Parathyroid adenoma (tissue), 2 donors: Measurements from ENCODE around the gene GRM8.

Experiments used
- H2AFZ ChIP-seq: fragments of 300-600 bp; sonication (generic); one replicate; pipeline ENCODE4 v1.7.0; 2017; ENCODE audit warnings: antibody characterized with exemption, mild to moderate bottlenecking
- H3K27ac ChIP-seq: fragments of 300-600 bp; sonication (generic); one replicate; pipeline ENCODE4 v1.7.0; 2017
- H3K27me3 ChIP-seq: fragments of 300-600 bp; sonication (generic); one replicate; pipeline ENCODE4 v1.7.0; 2017; ENCODE audit warnings: low read length; ENCODE audit not compliant: control insufficient read depth, insufficient read depth
- H3K36me3 ChIP-seq: fragments of 300-600 bp; sonication (generic); one replicate; pipeline ENCODE4 v1.7.0; 2017; ENCODE audit warnings: low read length; ENCODE audit not compliant: control insufficient read depth, insufficient read depth
- H3K4me1 ChIP-seq: fragments of 300-600 bp; sonication (generic); one replicate; pipeline ENCODE4 v1.7.0; 2017; ENCODE audit warnings: control low read depth
- H3K4me2 ChIP-seq: fragments of 300-600 bp; sonication (generic); one replicate; pipeline ENCODE4 v1.7.0; 2017; ENCODE audit warnings: low read length
- H3K4me3 ChIP-seq: fragments of 300-600 bp; sonication (generic); one replicate; pipeline ENCODE4 v1.7.0; 2017; ENCODE audit warnings: low read depth, low read length
- H3K79me2 ChIP-seq: fragments of 300-600 bp; sonication (generic); one replicate; pipeline ENCODE4 v1.7.0; 2017; ENCODE audit warnings: control low read depth
- H3K9ac ChIP-seq: fragments of 300-600 bp; sonication (generic); one replicate; pipeline ENCODE4 v1.7.0; 2017; ENCODE audit warnings: mild to moderate bottlenecking
- H3K9me3 ChIP-seq: fragments of 300-600 bp; sonication (generic); one replicate; pipeline ENCODE4 v1.7.0; 2017; ENCODE audit warnings: low read length; ENCODE audit not compliant: control insufficient read depth
- CTCF ChIP-seq: fragments of 300-600 bp; sonication (generic); IDR thresholded peaks from one replicate; pipeline ENCODE4 v1.7.0; 2017; ENCODE audit warnings: antibody characterized with exemption, mild to moderate bottlenecking
- donor health status: primary hyperparathyroidism.

Gene GRM8

DNA sequence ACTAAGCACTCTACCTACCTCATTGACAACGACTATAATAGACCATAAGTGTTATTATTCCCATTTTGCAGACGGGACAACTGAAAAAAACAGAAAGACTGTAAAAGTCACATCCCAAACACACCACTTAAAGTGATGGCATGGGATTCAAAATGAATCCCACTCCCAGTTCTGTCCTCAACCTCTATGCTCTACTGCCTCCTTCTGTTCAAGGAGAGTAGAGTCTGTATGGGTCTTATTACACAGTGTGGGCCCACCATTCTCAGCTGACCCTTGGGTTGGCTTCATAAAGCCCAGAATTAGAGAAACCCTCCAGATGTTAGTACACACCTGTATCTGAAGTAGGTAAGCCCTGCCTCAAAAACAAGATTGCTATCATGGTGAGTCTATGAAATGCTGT is 102.2 kb downstream of the GRM8 start:
- Histone ChIP-seq H3K4me2 (no peak overlapping the region), H3K36me3 (no peaks in the 10 kb centered on the region), H3K27ac (no peak overlapping the region), H3K79me2 (no peaks in the 10 kb centered on the region), H2AFZ (no peak overlapping the region), H3K4me3 (no peak overlapping the region), H3K27me3 (no peaks in the 10 kb centered on the region), H3K9ac (no peak overlapping the region), H3K4me1 (no peaks in the 10 kb centered on the region), H3K9me3 (no peaks in the 10 kb centered on the region)
- TF ChIP-seq CTCF, result no peak

DNA sequence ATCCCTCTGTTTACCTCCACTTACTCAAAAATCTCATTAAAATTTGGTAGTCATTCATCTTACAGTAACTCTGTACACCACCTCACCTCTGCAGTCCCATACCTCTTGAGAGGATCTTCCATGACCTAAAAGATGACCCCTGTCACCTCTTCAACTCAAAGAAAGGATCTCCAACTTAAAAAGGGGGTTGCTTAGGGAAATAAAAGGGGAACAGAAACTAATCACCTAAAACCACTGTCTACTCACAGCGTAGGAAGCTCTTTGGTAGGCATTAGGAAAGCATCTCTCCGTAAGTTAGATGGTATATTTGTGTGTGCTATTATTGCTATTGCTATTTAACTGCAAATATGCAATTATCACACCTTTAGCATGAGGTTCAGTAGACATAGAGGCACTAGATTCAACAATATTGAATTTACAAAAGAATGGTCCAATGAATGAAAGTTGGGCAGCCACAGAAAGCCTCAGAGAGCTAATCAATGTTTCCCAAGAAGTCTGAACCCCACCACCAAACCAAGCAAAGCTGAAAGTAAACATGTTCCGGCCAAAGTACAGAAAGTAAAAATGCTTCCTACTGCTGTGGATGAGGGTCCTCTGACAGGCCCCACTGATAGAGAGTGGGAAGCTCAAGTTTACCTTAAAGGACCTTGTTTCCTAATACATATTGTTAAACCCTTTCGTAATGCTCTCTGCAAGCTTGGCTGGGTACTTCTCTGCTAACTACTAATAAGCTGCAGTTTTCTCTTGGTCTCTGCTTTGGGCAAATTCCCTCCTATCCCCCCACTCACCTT is 105.8 kb downstream of the GRM8 start:
- Histone ChIP-seq H3K36me3 (no peaks in the 10 kb centered on the region), H3K4me3 (no peak overlapping the region), H3K4me1 (no peaks in the 10 kb centered on the region), H3K9me3 (no peaks in the 10 kb centered on the region), H3K9ac (no peak overlapping the region), H3K79me2 (no peaks in the 10 kb centered on the region), H2AFZ (no peak overlapping the region), H3K27me3 (no peaks in the 10 kb centered on the region), H3K4me2 (no peak overlapping the region), H3K27ac (no peak overlapping the region)
- TF ChIP-seq CTCF, result no peak

- Histone ChIP-seq H3K4me2 (no peak overlapping the region), H3K4me1 (peaks cover 6% of the 10 kb centered on the region), H3K27me3 (no peaks in the 10 kb centered on the region), H3K9me3 (no peaks in the 10 kb centered on the region), H3K27ac (no peak overlapping the region), H3K36me3 (no peaks in the 10 kb centered on the region), H3K9ac (no peak overlapping the region), H2AFZ (no peak overlapping the region), H3K4me3 (no peak overlapping the region), H3K79me2 (no peaks in the 10 kb centered on the region)
- TF ChIP-seq CTCF, result no peak
These were observed 115.6 kb downstream of the GRM8 start for GRCh38 chr7:127137146-127137545.

- Histone ChIP-seq H3K9me3 (no peaks in the 10 kb centered on the region), H3K27me3 (no peaks in the 10 kb centered on the region), H3K4me3 (no peak overlapping the region), H3K4me2 (no peak overlapping the region), H3K79me2 (no peaks in the 10 kb centered on the region), H3K27ac (no peak overlapping the region), H3K9ac (no peak overlapping the region), H3K36me3 (no peaks in the 10 kb centered on the region), H2AFZ (no peak overlapping the region), H3K4me1 (peaks cover 6% of the 10 kb centered on the region)
- TF ChIP-seq CTCF, result no peak
These were observed 116.8 kb downstream of the GRM8 start for GRCh38 chr7:127135871-127136485.
